Suprapubic skin (tissue), 3 donors: ENCODE data around the gene NPAS2.

Experiments
- POLR2A ChIP-seq, 2 donors: fragments of 450-650 bp; IDR thresholded peaks; one replicate each; pipeline ENCODE4 v1.6.1; 2017; ENCODE audit warnings: antibody characterized with exemption in 2 of 2, mild to moderate bottlenecking in 2 of 2, moderate library complexity in 2 of 2
- TF ChIP-seq, protein P1 (sequence below), 2 donors: fragments of 200-600 bp in 1 of 2; fragments of 450-650 bp in 1 of 2; sonication (generic) in 1 of 2; IDR thresholded peaks; one replicate each; pipeline ENCODE4 v1.5.1; 2016 to 2019; ENCODE audit warnings: antibody characterized with exemption in 2 of 2, mild to moderate bottlenecking in 1 of 2, moderate library complexity in 1 of 2

DNA sequence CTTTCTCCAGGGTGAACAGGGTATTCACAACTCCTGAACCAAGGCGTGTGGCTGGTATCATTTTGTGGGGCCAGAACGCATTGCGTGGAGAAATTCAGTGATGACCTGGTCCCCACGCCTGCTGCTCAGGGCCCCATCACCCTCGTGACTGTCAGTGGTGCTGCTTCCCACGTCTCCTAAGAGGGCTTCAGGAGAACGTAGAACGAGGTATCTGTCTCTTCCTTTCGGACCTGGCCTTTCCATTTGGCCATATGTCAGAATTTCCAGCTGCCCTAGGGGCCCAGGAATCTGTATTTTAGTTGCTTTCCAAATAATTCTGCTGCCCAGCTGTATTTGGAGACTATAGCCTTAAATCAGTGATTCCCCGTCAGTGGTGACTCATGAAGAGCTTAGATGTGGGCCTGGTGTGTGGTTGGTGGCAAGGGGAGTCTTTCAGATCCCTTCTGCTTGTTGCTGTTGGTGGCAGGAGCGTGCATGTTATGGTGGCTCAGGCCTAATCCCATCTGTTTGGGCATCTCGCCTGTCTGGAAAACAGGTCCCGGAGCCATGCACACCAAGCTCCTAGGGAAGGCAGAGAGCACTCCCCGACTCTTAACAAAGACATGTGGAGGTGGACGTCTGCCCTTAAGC lies 56.4 kb downstream of the NPAS2 start:
- TF ChIP-seq, protein P1, sequence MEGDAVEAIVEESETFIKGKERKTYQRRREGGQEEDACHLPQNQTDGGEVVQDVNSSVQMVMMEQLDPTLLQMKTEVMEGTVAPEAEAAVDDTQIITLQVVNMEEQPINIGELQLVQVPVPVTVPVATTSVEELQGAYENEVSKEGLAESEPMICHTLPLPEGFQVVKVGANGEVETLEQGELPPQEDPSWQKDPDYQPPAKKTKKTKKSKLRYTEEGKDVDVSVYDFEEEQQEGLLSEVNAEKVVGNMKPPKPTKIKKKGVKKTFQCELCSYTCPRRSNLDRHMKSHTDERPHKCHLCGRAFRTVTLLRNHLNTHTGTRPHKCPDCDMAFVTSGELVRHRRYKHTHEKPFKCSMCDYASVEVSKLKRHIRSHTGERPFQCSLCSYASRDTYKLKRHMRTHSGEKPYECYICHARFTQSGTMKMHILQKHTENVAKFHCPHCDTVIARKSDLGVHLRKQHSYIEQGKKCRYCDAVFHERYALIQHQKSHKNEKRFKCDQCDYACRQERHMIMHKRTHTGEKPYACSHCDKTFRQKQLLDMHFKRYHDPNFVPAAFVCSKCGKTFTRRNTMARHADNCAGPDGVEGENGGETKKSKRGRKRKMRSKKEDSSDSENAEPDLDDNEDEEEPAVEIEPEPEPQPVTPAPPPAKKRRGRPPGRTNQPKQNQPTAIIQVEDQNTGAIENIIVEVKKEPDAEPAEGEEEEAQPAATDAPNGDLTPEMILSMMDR (IDR thresholded peaks at IDR 0.05), result no peak
- TF ChIP-seq POLR2A (IDR thresholded peaks at IDR 0.05), result no peak
